HEK293 (cell line): ENCODE data around the gene ZNF41.

Experiments used
- CTCF ChIA-PET: fragments of 350-600 bp; formaldehyde crosslinking; extraction: SDS; loops from one replicate; lab custom pipeline; 2021; ENCODE audit warnings: antibody characterized with exemption; lab: Yijun Ruan, JAX
- POLR2A ChIA-PET: fragments of 300-600 bp; formaldehyde crosslinking; extraction: SDS; loops from one replicate; lab custom pipeline; 2020; ENCODE audit warnings: antibody characterized with exemption, inconsistent platforms; lab: Yijun Ruan, JAX
- H3K27ac ChIP-seq: fragments of 200-500 bp; sonication (Bioruptor generic); 2 replicates; pipeline ENCODE4 v1.5.1; 2014; ENCODE audit warnings: low read depth, low read length, control low read depth, inconsistent platforms; ENCODE audit errors: extremely low read depth
- H3K36me3 ChIP-seq, 2 experiments: fragments of 200-500 bp in 1 of 2; sonication (Bioruptor generic) in 1 of 2; 1 replicate in 1 of 2; 2 replicates in 1 of 2; pipeline ENCODE4 v1.5.1; 2014 to 2017; ENCODE audit warnings: inconsistent platforms in 2 of 2, low read length in 2 of 2; ENCODE audit not compliant: control insufficient read depth in 2 of 2, insufficient read depth in 1 of 2
- H3K4me1 ChIP-seq: fragments of 200-500 bp; sonication (Bioruptor generic); 2 replicates; pipeline ENCODE4 v1.5.1; 2014; ENCODE audit warnings: mild to moderate bottlenecking, low read length, inconsistent platforms; ENCODE audit not compliant: control insufficient read depth, insufficient read depth
- H3K4me3 ChIP-seq: 2 replicates; pipeline ENCODE4 v1.5.1; 2011; ENCODE audit warnings: low read depth, mild to moderate bottlenecking, control low read depth, low read length, moderate library complexity
- H3K9me3 ChIP-seq: fragments of 200-500 bp; sonication (Bioruptor generic); 2 replicates; pipeline ENCODE4 v1.5.1; 2014; ENCODE audit warnings: low read depth, low read length, inconsistent platforms; ENCODE audit not compliant: control insufficient read depth, insufficient read depth
- ATF2 ChIP-seq: fragments of 450-650 bp; formaldehyde crosslinking; IDR thresholded peaks from 2 replicates; pipeline ENCODE4 v1.5.1; 2016; ENCODE audit warnings: missing biosample characterization, missing genetic modification characterization, low read depth
- CTCF ChIP-seq: fragments of 450-650 bp; formaldehyde crosslinking; IDR thresholded peaks from 2 replicates; pipeline ENCODE4 v1.5.1; 2016; ENCODE audit warnings: missing biosample characterization, missing genetic modification characterization
- GLIS1 ChIP-seq: fragments of 450-650 bp; formaldehyde crosslinking; IDR thresholded peaks from 2 replicates; pipeline ENCODE4 v1.5.1; 2016; ENCODE audit warnings: missing biosample characterization, missing genetic modification characterization
- GLIS2 ChIP-seq: fragments of 450-650 bp; formaldehyde crosslinking; IDR thresholded peaks from 2 replicates; pipeline ENCODE4 v1.5.1; 2016; ENCODE audit warnings: missing biosample characterization, missing genetic modification characterization
- KLF17 ChIP-seq: fragments of 450-650 bp; formaldehyde crosslinking; IDR thresholded peaks from 2 replicates; pipeline ENCODE4 v1.5.1; 2016; ENCODE audit warnings: missing biosample characterization, missing genetic modification characterization
- SP2 ChIP-seq: fragments of 450-650 bp; formaldehyde crosslinking; IDR thresholded peaks from 2 replicates; pipeline ENCODE4 v1.5.1; 2016; ENCODE audit warnings: missing biosample characterization, missing genetic modification characterization
- ZBTB48 ChIP-seq: fragments of 450-650 bp; formaldehyde crosslinking; IDR thresholded peaks from 2 replicates; pipeline ENCODE4 v1.5.1; 2016; ENCODE audit warnings: missing biosample characterization, missing genetic modification characterization
- ZBTB8A ChIP-seq: fragments of 450-650 bp; formaldehyde crosslinking; IDR thresholded peaks from 2 replicates; pipeline ENCODE4 v1.5.1; 2016; ENCODE audit warnings: missing biosample characterization, missing genetic modification characterization
- ZFHX2 ChIP-seq: fragments of 450-650 bp; formaldehyde crosslinking; conservative IDR thresholded peaks from 2 replicates; pipeline ENCODE4 v1.5.1; 2016; ENCODE audit warnings: missing biosample characterization, missing genetic modification characterization
- ZNF214 ChIP-seq: fragments of 450-650 bp; formaldehyde crosslinking; IDR thresholded peaks from 2 replicates; pipeline ENCODE4 v1.5.1; 2017; ENCODE audit warnings: missing biosample characterization, mild to moderate bottlenecking, missing genetic modification characterization, borderline replicate concordance
- ZNF391 ChIP-seq: fragments of 450-650 bp; formaldehyde crosslinking; IDR thresholded peaks from 2 replicates; pipeline ENCODE4 v1.5.1; 2016; ENCODE audit warnings: low read depth, missing biosample characterization, missing genetic modification characterization, borderline replicate concordance
- ZNF423 ChIP-seq: fragments of 450-650 bp; formaldehyde crosslinking; IDR thresholded peaks from 2 replicates; pipeline ENCODE4 v1.5.1; 2016; ENCODE audit warnings: missing biosample characterization, missing genetic modification characterization
- ZNF561 ChIP-seq: fragments of 450-650 bp; IDR thresholded peaks from 2 replicates; pipeline ENCODE4 v1.5.1; 2018; ENCODE audit warnings: missing biosample characterization, missing genetic modification characterization, borderline replicate concordance
- ZNF768 ChIP-seq: fragments of 450-650 bp; formaldehyde crosslinking; IDR thresholded peaks from 2 replicates; pipeline ENCODE4 v1.5.1; 2018; ENCODE audit warnings: missing biosample characterization, mild to moderate bottlenecking, missing genetic modification characterization
- TF ChIP-seq, protein P1 (sequence below): fragments of 450-650 bp; formaldehyde crosslinking; IDR thresholded peaks from 2 replicates; pipeline ENCODE4 v1.5.1; 2016; ENCODE audit warnings: missing biosample characterization, missing genetic modification characterization
- TF ChIP-seq, protein P2 (sequence below): fragments of 450-650 bp; formaldehyde crosslinking; IDR thresholded peaks from 2 replicates; pipeline ENCODE4 v1.5.1; 2016; ENCODE audit warnings: missing biosample characterization, missing genetic modification characterization
- TF ChIP-seq, protein P3 (sequence below): fragments of 450-650 bp; formaldehyde crosslinking; IDR thresholded peaks from 2 replicates; pipeline ENCODE4 v1.5.1; 2016; ENCODE audit warnings: missing biosample characterization, missing genetic modification characterization

Gene ZNF41

DNA sequence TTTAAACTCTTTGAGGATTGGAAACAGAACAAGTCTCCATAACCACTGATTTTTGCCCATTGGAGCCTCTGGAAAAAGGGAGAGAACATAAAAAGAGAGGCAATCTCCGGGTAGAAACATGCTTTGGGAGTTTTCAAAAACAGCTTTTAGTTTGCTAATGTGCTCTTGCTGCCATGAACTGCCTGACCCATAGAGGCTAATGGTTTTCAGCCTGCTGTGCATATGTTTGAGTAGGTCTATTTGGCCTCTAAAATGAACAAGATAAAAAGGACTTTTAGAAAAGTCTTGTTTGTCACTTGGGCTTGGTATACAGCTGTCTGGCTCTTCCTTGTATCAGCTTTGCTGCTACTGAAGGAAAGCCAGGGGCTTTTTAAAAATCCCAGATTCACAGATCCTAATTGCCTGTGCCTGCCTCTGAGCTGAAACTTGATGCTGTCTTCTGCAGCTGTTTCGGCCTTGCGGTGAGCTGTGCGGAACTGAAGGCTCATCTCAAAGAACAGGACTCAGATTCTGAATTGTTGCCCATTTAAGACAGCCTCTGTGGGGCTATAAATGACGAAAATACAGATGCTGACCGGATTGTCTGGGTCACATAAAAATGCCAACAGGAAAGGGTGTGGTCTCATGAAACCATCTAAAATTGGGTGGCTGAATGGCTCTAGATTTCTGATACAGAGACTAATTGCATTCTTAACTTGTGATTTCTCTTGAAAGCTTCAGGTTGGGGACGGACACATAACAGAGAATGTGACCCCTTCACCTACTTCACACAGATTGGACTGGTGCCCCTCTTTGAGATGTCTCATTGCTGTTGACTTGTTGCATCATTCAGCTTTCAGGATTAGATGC lies 18.4 kb upstream of the ZNF41 start (continued):
- TF ChIP-seq SP2 (tag by site-specific recombination) (no peak), ZNF214 (tag by site-specific recombination) (no peak), ZNF391 (tag by site-specific recombination) (no peak), ZNF768 (tag by site-specific recombination) (no peak), KLF17 (tag by site-specific recombination) (no peak), ZBTB8A (tag by site-specific recombination) (no peak), ZNF423 (tag by site-specific recombination) (no peak)
- TF ChIP-seq, protein P1, sequence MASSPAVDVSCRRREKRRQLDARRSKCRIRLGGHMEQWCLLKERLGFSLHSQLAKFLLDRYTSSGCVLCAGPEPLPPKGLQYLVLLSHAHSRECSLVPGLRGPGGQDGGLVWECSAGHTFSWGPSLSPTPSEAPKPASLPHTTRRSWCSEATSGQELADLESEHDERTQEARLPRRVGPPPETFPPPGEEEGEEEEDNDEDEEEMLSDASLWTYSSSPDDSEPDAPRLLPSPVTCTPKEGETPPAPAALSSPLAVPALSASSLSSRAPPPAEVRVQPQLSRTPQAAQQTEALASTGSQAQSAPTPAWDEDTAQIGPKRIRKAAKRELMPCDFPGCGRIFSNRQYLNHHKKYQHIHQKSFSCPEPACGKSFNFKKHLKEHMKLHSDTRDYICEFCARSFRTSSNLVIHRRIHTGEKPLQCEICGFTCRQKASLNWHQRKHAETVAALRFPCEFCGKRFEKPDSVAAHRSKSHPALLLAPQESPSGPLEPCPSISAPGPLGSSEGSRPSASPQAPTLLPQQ (tag by site-specific recombination): peak; percentile 99
- TF ChIP-seq, all 188 proteins: peak for 9

DNA sequence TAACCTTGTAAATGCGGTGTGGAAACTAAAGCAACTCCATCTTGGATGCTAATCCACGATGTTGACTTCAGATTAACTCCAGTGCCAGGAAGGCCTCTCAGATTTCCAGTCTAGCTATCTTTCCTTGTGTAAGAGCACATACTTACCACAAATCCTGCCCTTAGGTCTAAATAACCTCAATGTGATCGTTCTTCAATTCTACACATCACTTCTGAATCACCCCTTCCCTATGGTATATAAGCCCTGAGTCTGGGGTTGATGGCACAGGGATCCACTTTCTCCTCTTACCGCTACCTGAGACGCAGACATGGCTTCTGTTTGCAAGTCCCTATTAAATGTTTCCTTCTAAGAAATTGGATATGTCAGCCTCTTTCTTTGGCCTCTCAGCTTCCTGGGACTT lies 17.5 kb upstream of the ZNF41 start:
- H3K9me3 ChIP-seq: no peaks in the 10 kb centered on the region
- POLR2A ChIA-PET: interaction anchor here (1.4 kb wide), 1 partner anchor 23 kb away, joined by 3 read pairs; no protein-coding TSS in a partner anchor
- H3K36me3 ChIP-seq: no peaks in the 10 kb centered on the region
- CTCF ChIA-PET: interaction anchor here (0.6 to 4.0 kb wide), 5 partner anchors 7 to 143 kb away, joined by 3 to 33 read pairs (median 5); no protein-coding TSS in a partner anchor
- H3K4me3 ChIP-seq: no peak overlapping the region
- TF ChIP-seq, protein P2, sequence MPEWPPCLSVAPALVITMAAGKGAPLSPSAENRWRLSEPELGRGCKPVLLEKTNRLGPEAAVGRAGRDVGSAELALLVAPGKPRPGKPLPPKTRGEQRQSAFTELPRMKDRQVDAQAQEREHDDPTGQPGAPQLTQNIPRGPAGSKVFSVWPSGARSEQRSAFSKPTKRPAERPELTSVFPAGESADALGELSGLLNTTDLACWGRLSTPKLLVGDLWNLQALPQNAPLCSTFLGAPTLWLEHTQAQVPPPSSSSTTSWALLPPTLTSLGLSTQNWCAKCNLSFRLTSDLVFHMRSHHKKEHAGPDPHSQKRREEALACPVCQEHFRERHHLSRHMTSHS (tag by site-specific recombination): no peak
- TF ChIP-seq ZBTB48 (tag by site-specific recombination): no peak
- no peak overlapping the region for H3K27ac ChIP-seq
- no peaks in the 10 kb centered on the region for H3K4me1 ChIP-seq

DNA sequence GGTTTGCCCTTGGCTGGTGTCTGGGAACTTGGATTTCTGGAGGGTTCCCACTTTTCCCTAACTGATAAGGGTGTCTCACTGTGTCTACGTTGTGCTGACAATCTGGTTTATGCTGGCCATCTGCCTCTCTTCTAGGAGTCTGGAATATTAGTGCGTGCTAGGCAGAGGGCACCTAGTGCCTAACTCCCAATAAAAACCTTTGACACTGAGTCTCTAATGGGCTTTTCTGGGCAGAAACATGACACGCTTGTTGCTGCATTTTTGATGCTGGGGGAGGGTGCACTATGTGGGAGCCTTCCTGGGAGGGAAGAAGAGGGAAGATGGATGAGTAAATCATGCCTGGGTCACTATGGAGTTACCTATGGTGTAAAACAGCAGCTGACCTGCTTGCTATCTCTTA lies 16.3 kb upstream of the ZNF41 start:
- ChIA-PET POLR2A (no interaction called here), CTCF (interaction anchor here (0.9 to 4.0 kb wide), 3 partner anchors 17 to 146 kb away, joined by 5 to 33 read pairs (median 6); no protein-coding TSS in a partner anchor)
- Histone ChIP-seq H3K27ac (no peak overlapping the region), H3K4me1 (no peaks in the 10 kb centered on the region), H3K9me3 (no peaks in the 10 kb centered on the region), H3K36me3 (no peaks in the 10 kb centered on the region), H3K4me3 (no peak overlapping the region)
- TF ChIP-seq GLIS2 (tag by site-specific recombination) (no peak), ZFHX2 (0 out of 2 replicates have a peak, but pooled peaks have one; percentile 22), GLIS1 (0 out of 2 replicates have a peak, but pooled peaks have one; percentile 16), ZNF561 (tag by site-specific recombination) (no peak), ATF2 (tag by site-specific recombination) (no peak), CTCF (tag by site-specific recombination) (no peak)
- TF ChIP-seq, protein P1 (tag by site-specific recombination): no peak
- TF ChIP-seq, protein P3, sequence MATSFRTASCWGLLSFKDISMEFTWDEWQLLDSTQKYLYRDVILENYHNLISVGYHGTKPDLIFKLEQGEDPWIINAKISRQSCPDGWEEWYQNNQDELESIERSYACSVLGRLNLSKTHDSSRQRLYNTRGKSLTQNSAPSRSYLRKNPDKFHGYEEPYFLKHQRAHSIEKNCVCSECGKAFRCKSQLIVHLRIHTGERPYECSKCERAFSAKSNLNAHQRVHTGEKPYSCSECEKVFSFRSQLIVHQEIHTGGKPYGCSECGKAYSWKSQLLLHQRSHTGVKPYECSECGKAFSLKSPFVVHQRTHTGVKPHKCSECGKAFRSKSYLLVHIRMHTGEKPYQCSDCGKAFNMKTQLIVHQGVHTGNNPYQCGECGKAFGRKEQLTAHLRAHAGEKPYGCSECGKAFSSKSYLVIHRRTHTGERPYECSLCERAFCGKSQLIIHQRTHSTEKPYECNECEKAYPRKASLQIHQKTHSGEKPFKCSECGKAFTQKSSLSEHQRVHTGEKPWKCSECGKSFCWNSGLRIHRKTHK (tag by site-specific recombination): no peak
